ENCODE measurements around the gene INSYN1. TPM values are rescaled to one million over a fixed set of nuclear protein-coding genes. Genes with fewer than 3 reads are reported as not detected.

The INSYN1 gene
- total RNA-seq, 4 donors from 2014 or later, result 2.6 to 4.7 (median 3.7) TPM

GRCh38 chr15:73696641-73697001 is 56.5 kb downstream of the INSYN1 start:
- no peak for TF ChIP-seq CTCF (IDR thresholded peaks at IDR 0.05; ENCODE audit: low read depth)

GRCh38 chr15:73695773-73696640 is 57.1 kb downstream of the INSYN1 start:
- TF ChIP-seq CTCF (IDR thresholded peaks at IDR 0.05; ENCODE audit: low read depth), result no peak

GRCh38 chr15:73694419-73694818 is 58.7 kb downstream of the INSYN1 start:
- TF ChIP-seq CTCF (IDR thresholded peaks at IDR 0.05; ENCODE audit: low read depth), result no peak

GRCh38 chr15:73691396-73691795 is 61.8 kb downstream of the INSYN1 start:
- no peak for TF ChIP-seq CTCF (IDR thresholded peaks at IDR 0.05; ENCODE audit: low read depth)

GRCh38 chr15:73688455-73688854 is 64.7 kb downstream of the INSYN1 start:
- no peak for TF ChIP-seq CTCF (IDR thresholded peaks at IDR 0.05; ENCODE audit: low read depth)

GRCh38 chr15:73687351-73687750 is 65.8 kb downstream of the INSYN1 start:
- no peak for TF ChIP-seq CTCF (IDR thresholded peaks at IDR 0.05; ENCODE audit: low read depth)

- no peak for TF ChIP-seq CTCF (IDR thresholded peaks at IDR 0.05; ENCODE audit: low read depth)
Measured at GRCh38 chr15:73686781-73687256, 66.3 kb downstream of the INSYN1 start.
